ENCODE data around the gene PLOD2.

PLOD2 gene

GRCh38 chr3:146156095-146156494 lies 4.9 kb downstream of the PLOD2 start:
- DNase-seq (ENCODE audit: low spot score) = no peak
- TF ChIP-seq, protein P1, sequence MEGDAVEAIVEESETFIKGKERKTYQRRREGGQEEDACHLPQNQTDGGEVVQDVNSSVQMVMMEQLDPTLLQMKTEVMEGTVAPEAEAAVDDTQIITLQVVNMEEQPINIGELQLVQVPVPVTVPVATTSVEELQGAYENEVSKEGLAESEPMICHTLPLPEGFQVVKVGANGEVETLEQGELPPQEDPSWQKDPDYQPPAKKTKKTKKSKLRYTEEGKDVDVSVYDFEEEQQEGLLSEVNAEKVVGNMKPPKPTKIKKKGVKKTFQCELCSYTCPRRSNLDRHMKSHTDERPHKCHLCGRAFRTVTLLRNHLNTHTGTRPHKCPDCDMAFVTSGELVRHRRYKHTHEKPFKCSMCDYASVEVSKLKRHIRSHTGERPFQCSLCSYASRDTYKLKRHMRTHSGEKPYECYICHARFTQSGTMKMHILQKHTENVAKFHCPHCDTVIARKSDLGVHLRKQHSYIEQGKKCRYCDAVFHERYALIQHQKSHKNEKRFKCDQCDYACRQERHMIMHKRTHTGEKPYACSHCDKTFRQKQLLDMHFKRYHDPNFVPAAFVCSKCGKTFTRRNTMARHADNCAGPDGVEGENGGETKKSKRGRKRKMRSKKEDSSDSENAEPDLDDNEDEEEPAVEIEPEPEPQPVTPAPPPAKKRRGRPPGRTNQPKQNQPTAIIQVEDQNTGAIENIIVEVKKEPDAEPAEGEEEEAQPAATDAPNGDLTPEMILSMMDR (IDR thresholded peaks at IDR 0.05; ENCODE audit: extremely low read depth, missing control alignments) = no peak

DNA sequence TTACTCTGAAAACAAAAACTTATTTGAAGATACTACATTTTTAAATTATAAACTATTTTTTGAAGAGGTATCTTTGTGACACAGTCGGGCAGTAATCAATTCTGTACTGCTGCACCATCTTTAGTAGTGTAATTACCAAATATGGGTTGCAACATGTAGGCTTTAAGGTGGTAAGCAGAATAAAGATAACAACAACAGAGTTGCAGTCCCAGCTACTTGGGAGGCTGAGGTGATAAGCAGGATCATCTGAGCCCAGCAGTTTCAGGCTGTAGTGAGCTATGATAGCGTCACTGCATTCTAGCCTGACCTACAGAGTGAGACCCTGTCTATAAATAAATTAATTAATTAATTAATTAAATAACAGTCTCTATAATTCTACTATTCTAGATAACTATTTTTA lies 6.0 kb downstream of the PLOD2 start:
- DNase-seq (ENCODE audit: low spot score) = no peak
- TF ChIP-seq, protein P1 (IDR thresholded peaks at IDR 0.05; ENCODE audit: extremely low read depth, missing control alignments) = no peak

- TF ChIP-seq, protein P1 (IDR thresholded peaks at IDR 0.05; ENCODE audit: extremely low read depth, missing control alignments) = no peak
- no peak for DNase-seq (ENCODE audit: low spot score)
Observed at GRCh38 chr3:146154316-146154715, 6.7 kb downstream of the PLOD2 start.

GRCh38 chr3:146153429-146153828 lies 7.6 kb downstream of the PLOD2 start:
- TF ChIP-seq, protein P1 (IDR thresholded peaks at IDR 0.05; ENCODE audit: extremely low read depth, missing control alignments) = no peak
- DNase-seq (ENCODE audit: low spot score) = no peak

- DNase-seq (ENCODE audit: low spot score) = no peak
- TF ChIP-seq, protein P1 (IDR thresholded peaks at IDR 0.05; ENCODE audit: extremely low read depth, missing control alignments) = no peak
Observed at GRCh38 chr3:146152834-146153233, 8.2 kb downstream of the PLOD2 start.

- TF ChIP-seq, protein P1 (IDR thresholded peaks at IDR 0.05; ENCODE audit: extremely low read depth, missing control alignments) = no peak
- no peak for DNase-seq (ENCODE audit: low spot score)
Observed at GRCh38 chr3:146148468-146148931, 12.5 kb downstream of the PLOD2 start.

GRCh38 chr3:146145642-146146041 lies 15.3 kb downstream of the PLOD2 start:
- TF ChIP-seq, protein P1 (IDR thresholded peaks at IDR 0.05; ENCODE audit: extremely low read depth, missing control alignments) = no peak
- DNase-seq (ENCODE audit: low spot score) = no peak

All from GM20000 (cell line).